Stimulated activated CD8-positive, alpha-beta memory T cell treated with anti-CD3 and anti-CD28 coated beads, Interleukin-12 subunit alpha, Interleukin-12 subunit beta, amount 100 ng/mL, for 4 hours (primary cell): ENCODE results near the gene NOL9.

ENCODE experiments used
- DNase-seq: peaks from one replicate; pipeline ENCODE4 v3.0.0-alpha.2; 2020; ENCODE audit warnings: low read depth

The NOL9 gene

DNA sequence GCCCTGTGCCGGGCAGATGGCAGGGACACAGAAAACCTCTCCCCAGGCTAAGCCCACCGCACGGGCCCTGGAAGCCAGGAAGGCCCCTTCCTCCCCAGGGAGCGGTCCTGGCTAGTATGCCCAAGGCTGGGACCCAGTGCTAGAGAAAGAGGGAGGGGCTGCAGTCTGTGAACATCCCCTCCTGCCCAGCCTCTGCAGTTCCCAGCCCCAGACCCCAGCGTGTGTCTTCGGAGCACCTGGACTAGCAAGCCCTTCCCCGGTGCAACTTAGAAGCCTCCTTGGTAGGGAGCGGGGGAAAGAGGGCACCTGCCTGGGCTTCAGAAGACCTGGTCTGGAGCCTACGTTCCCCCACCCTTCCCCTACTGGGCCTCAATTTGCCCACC is 64.9 kb downstream of the NOL9 start:
- no peak for DNase-seq

DNA sequence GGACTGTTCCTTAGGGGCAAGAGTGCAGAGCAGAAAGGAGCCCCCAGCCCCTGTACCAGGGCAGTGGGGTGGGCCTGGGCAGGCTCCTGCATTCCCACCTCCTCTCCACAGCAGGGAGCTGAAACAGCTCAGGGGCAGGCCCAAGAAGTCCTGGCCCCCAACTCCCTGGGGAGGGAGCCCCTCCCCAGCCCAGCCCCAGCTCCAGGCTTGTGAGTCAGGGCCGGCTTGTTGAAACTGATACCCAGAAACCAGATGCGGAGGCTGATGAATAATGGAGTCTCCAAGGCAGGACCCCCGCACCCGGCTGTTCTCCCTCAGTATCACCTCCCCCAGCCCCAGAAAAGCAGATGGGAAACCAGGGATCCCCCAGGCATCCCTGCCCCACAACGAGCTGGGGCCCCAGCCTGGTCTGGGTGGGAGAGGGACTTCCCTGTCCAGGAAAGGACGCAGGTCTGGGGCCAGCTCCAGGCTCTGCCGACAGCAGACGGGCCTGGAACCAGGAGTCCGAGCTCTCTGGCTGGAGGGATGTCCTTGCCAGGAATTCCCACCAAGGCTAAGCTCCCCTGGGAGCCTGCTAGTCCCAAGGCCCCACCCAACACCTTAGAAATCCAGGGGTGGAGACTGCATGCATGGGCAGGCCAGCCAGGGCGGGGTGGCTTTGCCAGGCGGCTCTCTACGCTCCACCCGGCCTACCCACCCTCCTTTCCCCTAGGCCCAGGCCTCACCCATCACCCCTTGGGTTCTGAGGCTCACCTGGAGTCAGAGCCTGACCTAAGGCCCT is 65.5 kb downstream of the NOL9 start:
- DNase-seq = no peak

DNA sequence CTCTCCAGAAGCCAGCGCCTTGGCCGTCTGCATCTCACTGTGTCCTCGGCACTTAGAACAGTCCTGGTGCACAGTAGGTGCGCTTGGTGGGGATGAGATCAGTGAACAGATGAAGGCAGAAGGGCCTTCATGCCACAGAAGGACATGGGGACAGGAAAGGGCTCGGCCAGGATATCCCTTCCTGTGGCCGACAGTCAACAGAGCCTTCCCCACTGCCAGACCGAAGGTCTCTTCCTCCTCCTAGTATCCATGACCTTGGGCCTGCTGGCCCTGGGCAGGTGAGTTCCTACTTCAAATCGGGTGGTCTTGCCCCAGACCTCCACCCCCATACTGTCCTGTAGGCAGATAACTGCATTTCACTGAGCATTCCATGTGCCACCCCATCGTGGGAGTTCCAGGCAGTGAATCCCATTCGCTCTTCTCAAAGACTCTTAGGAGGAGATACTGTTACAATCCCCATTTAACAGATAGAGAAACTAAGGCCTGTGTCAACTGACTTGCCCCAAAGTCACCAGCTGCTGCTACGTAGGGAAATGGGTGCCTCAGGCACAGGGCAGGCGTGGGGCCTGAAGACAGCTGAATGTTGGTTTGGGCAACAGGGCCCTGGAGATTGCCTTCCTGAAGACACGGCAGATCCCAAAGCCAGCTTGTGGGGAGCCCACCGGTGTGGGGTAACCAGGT is 66.4 kb downstream of the NOL9 start:
- DNase-seq = no peak

DNA sequence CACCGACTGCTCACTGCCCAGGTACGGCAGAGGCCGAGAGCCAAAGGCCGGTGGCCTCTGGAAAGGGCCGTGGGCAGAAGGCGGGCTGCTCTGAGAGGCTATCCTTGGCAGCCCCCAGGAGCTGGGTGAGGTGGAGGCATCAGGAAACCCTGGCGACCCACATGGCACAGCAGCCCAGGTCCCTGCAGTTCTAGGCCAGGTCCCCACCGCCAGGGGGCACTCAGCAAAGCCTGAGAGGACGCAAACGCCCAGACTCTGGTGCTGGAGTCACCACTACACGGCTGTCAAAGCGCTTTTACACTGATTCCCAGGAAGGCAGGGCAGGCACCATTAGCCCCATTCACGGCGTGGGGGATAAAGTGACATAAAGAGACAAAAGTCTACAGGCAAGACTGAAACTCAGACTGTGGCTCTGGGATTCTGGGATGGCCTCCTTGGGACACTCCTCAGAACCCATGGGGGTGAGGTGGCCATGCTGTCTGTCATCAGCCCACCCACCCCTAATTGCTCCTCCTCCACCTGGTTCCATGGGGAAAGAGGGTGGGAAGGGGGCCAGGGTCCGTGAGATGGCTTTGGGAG is 67.8 kb downstream of the NOL9 start:
- peak; percentile 63 for DNase-seq

DNA sequence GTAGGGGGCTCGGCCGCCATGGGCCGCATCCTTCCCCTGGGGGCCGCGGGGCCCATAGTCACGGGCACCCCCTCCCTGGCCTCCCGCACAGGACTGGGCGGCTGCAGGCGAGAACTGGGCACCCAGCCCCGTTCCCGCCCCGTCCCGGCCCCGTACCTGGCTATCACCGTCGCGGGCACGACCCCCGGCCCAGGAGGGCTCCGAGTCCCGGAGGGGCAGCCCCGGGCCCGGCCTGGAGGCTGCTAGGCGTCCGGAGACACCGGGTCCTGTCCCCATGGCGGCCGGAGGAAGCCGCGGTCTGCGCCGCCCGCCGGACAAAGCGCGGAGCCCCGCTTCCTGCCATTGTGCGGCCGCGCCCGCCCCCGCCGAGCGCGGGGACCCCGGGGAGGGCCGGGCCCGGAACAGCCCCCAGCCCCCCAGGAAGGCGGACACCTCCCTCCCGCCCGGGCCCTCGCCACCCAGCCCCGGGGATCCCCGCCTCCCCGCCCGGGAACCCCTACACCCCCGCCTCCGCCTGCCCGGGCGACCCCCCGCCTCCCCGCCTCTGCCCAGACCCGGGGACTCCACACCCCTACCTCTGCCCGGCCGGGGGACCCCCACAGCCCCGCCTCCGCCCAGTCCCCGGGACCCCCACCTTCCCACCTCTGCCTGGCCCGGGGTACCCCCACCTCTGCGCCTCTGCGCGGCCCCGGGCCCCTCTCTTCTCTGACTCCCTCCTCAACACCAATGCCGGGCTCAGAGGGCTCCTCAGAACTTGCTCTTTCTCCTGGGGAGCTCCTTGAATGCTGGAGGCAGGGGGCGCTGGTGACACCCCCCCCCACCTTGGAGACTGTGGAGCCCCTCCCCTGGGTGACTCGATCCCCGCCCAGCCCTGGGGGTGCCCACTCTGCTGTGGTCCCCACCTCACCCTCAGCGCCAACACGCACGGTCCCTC is 68.9 kb downstream of the NOL9 start:
- DNase-seq = no peak

DNA sequence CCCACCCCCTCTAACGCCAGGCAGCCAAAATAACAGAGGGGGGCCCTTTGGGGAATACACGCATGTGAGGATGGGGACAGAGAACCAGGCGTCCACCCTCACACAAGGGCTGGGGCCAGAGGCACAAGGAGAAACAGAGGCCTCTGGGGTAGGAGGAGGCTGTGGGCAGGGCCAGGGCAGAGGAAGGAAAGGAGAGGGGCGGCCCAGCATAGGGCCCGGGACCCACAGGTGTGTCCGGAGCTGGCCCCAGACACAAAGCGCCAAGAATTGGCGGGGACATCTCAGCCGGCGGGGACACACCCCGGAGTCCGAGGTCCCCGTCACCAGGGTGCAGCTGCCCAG is 69.5 kb downstream of the NOL9 start:
- no peak for DNase-seq

DNA sequence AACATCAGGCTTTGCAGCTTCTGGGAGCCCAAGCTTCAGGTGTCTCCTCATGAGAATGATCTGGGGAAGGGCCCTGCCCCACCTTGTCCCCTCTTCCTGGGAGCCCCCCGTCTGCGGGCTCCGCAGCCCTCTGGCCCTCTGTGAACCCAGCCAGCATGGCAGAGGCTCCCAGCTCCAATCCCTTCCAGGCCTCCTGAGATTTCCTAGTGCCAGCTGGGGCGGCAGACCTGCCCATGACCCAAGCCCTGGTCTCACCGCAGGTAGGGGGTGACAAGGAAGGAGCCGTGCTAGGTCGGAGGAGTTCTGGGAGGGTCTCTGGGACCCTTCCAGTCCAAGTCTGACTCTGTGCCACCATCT is 70.6 kb downstream of the NOL9 start:
- DNase-seq = no peak

DNA sequence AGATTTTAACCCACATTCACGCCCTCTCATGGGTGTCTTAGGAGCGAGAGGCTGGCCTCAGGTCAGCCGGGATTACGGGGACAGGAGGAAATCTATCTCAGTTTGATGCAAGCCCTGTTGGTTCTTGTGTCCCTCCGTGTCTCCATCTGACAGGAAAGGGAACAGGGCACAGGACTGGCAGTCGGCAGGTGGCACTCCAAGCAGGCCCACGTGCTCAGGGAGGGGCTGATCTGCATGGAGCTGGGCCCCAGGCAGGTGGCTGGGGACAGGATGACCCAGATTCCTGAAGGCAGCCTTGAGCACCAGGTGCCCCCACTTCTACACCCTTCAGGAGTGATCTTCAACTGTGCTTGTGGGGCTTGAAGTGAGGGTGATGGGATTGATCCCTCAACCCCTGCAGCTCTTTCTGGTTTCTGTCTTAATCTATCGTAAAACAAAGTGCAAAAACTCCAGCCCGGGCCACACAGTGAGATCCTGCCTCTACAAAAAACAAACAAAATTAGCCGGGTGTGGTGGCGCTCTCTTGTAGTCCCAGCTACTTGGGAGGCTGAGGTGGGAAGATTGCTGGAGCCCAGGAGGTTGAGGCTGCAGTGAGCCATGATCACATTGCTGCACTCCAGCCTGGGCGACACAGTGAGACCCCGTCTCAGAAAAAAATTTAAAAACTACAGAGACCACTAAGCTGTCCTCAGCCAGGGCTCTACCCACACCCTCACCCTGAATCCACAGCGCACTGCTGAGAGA is 71.1 kb downstream of the NOL9 start:
- DNase-seq = no peak

DNA sequence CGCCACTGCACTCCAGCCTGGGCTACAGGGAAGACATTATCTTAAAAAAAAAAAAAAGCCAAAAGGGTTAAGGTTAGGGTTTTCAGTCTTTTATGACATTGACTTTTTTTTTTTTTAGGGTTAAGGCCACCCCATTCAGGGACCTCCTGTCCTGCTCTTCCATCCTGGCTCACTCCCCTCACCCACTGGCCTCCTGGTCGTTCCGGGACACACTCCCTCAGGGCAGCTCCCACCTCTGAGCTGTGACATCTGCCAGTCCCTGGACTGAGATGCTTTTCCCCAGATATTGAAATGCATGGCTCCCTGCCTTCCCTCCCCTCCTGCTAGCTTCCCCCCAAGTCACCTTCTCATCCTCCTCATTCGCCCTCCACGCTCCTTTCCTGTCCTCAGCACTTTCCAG is 72.5 kb downstream of the NOL9 start:
- no peak for DNase-seq

DNA sequence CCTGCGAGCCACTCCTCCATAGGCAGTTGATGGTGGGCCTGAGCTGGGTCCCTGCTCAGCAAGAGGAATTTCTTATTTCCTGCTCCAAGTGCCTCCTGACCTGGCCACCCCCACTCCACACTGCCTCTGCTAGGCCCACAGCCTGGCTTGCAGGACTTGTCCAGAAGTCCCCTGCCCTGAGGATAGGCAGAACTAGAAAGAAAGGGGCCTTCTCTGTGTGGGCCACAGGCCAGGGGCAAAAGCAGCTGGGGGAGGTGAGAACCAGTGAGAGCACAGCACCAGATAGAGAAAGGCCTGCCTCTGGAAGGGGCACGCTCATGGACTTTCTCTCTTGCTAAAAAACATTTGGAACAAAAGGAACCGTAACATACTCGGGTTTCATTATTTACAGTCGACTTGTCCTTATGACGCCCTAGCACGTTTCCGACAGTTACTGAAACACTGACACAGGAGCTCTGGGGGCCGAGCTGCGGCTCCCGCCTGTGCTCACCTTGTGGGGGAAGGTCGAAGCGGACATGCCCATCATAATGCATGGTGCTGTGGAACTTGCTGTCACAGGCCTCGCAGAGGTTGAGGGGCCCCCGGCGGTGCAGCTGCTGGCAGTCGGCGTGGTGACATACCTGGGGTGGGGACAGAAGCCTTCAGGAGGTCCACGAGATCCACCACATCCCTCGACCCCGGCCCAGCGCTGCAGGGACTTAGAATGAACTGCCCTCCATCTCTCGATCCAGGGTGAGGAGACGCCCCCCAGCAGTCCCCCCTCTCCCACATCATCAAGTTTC is 77.1 kb downstream of the NOL9 start:
- DNase-seq = no peak

DNA sequence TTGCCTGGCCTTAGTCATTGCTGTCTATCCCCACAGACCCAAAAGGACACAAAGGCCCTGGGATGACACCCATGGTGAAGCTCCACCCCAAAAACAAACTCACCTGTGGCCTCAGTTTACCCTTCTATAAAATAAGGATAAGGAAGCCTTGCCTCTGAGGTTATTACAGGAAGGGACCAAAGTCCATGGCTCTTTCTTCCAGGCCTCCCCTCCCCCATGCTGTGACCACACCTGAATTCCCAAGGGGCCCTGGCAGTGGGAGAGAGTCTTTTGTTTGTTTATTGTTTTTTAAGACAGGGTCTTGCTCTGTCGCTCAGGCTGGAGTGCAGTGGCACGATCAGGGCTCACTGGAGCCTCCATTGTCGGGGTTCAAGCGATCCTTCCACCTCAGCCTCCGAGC is 77.8 kb downstream of the NOL9 start:
- no peak for DNase-seq

DNA sequence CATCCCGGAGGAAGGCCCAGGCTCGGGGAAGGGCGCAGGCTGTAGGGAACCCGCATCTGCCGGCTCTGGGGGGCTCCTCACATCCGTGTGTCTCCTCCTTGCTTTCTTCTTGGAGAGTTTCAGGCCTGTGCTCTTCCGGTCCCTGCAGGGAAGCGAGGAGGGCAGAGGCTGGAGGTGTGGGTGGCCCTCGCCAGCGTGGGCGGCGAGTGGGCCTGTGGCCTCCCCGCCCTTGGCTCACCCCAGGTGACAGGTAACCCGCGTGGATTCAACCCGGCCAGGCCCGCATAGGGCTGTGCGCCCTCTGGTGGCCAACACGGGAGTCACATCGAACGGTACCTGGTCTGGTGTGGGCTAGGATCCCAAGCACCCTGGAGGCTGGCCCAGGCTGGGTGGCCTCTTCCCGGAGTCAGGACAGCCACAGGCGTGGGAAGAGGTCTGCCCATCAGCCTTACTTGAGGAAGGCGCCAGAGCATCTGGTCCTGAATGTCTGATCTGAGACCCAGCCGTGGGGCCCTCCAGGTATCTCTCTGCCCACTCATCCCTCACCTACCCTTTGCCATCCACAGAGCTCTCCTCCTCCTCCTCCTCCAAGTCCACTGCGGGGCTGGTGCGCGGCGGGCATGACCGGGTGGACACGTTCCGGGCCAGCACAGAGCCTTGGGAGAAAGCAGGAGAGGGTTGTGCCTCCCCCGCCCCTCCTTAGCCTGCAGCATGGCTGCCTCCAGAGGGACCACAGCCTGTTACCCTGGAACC is 78.8 kb downstream of the NOL9 start:
- DNase-seq = peak; percentile 65

DNA sequence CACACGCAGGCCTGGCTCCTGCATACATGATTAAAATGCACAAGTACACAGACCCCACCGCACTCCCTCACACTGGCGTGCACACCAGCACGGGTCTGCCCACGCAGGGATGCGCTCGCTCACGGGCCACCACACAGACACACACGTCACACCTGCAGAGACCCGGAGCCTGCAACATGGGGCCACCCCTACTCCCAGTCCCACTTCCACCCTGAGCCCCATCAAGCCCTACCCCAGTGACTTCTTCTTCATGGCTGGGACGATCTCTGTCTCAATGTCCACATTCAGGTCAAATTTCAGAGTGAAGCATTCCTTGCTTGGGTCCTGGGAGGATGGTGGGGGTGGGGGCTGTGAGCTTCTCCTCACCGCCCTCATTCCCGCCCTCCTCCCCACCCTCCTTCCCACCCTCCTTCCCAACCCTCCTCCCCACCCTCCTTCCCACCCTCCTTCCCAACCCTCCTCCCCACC is 79.5 kb downstream of the NOL9 start:
- DNase-seq = no peak

DNA sequence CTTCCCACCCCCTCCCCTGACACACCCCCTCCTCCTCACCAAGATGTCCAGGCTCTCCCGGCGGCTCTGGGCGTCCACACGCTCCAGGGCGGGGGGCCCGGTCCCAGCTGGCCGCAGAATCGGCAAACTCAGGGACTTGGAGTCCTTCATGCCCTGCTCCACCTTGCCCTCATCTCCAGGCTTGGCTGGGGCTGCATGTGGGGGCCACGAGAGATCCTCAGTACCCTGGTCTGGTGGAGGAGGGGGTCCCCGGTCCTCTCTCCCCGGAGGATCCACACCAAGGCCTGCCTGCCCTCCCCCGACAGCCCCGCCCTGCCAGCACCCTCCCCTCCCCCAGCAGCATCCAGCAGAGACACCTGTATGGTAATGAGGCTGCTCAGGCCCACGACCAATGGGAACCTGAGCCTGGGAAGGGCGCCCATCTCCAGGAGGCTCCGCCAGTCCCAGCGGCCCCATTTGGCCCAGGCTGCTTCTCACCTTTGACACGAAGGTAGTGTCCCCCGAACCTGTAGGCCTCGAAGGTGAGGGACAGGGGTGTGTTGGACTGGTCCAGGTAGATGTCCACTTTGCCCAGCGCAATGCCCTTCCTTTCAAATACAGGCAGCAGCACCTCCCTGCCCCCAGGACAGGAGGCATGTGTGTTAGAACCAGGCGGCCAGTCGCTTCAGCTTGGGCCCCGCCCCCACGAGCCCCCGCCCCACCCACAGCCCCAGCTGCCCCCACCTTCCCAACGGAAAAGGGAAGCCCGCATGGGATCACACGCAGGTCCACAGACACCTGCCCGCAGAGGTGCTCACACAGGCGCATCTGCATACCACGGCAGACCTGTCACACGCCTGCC is 80.1 kb downstream of the NOL9 start:
- no peak for DNase-seq

DNA sequence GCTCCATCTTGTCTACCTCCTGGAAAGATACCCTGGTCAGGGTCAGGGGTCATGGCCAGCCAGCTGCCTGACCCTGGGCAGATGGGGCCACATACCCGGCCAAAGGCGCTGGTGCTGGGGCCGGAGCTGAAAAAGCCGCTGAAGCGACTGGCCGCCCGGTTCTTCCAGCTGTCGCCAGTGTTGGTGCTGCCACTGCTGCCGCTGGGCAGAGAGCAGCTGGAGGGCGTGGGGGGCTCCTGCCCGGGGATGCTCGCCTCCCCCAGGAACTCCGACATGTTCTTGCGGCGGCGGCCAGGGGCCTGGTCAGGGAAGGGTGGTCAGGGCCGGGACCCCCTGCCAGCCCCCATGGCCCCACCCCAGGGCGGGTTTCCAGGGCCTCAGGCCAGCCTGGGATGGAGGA is 81.2 kb downstream of the NOL9 start:
- DNase-seq = no peak

DNA sequence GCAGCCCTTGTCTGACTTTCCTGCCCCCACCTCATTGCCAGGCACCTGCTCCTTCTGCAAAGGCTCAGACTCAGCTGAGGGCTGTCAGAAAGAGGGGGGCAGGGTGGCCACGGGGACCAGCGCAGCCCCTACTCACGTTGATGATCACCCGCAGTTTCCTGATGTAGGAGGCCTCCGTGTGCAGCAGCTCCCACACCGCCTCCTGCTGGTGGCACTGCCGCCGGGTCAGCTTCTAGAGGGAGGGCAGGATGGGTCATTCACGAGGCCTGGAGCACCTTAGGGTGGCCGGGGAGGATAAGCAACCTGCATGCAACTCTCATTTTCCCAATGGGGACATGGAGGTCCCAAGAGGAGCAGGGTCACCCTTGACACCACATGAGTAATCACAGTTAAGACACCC is 81.9 kb downstream of the NOL9 start:
- DNase-seq = no peak

DNA sequence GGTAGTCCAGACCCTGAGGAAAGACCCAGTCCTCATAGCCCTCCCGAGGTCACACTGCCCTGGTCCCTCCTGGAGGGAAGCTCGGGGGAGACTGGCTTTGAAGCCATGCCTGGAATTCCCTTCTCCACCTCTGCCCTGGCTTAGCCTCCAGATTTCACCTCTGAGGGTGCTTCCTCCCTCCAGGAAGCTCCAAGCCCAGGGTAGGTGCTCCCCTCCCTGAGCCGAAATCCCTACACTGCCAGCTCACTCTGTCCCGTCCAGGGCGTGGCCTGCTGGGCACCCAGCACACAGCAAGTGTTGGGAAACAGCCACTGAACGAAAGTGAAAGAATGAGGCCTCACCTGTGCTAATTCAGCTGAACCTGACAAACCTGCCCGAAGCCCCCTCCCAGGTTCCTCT is 82.3 kb downstream of the NOL9 start:
- DNase-seq = no peak
